ENCODE results near the gene KIAA1671. TPM values are rescaled to one million over a fixed set of nuclear protein-coding genes. Genes with fewer than 3 reads are reported as not detected.
"Not testable (repeated sequence)": the region's sequence is repeated elsewhere in the genome, so short reads cannot be mapped to it uniquely, and the experiment has no call there.

KIAA1671 gene
- total RNA-seq = 100 to 1,000 TPM in 3 of 4 donors, 10 to 100 TPM in 1; 83.1 to 162 (median 105) TPM

DNA sequence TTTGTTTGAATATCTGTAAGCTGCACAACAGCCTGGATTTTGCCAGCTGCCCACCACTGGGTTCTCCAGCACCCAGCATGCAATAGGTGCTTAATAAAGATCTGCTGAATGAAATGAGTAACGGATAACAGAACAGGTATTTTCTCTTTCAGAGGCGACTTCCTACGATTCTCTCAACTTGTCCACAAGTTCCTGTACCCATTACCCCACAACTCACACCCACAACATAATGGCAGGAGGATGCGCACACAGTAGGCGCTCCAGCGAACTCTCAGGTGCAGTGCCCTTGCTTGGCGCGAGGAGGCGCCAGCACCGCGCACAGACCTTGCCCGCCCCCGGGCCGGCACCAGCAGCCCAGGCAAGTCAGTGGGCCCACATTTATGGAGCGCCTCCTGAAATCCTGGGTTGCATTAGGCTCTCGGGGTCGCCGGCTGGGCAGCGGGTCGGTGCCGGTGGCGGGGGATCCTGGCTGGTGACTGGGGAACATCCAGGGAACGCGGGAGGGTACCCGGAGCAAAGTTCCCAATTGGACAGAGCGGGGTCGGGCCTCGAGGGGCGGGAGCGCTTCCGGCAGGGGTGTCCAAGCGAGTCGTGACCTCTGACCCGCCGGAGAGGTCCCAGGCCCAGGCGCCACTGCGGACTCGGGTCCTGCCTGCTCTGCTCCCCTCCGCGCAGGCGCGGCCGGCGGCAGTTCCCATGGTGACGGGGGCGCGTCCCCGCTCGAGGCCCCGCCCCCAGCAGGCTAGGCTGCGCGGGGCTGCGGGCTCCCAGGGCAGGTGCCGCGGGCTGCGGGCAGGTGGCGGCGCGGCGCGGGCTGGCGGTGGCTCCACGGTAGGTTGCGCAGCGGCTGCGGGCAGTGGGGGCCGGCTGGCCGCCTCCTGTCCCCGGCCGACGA is at the start of gene KIAA1671:
TSS of gene KIAA1671 (plus strand) at position 775 of the 895 bp plus-strand sequence. CDS start 75,284 bp downstream, outside the sequence.
- in situ Hi-C loops (cut with MboI; ENCODE audit: low pct_ligation_motif_present in 1 of 4, low pct_unique_long_range_greater_than_20kb in 1 of 4, low sequenced_read_pairs in 3 of 4) (loop anchor here in 1 of 4 donors (10.0 kb wide), 1 partner anchor 93 kb away; no protein-coding TSS in a partner anchor), intact Hi-C loops (cut with DNase I; ENCODE audit: low total_unique reads) (loop anchor here (2.0 kb wide), 1 partner anchor 97 kb away; no protein-coding TSS in a partner anchor)
- H3K4me3 ChIP-seq = peak within 1 kb of the TSS; percentile 55 to 69 (median 66)
- DNase-seq = peak; percentile 91
- H3K9me3 ChIP-seq = no peaks in the 10 kb centered on the region
- H3K27ac ChIP-seq = peak within 1 kb of the TSS; percentile 84 to 92 (median 90)
- H3K36me3 ChIP-seq = no peaks in the 10 kb centered on the region
- H3K4me1 ChIP-seq = peaks cover 0 to 26% (median 20%) of the 10 kb centered on the region in 4 donors
- WGBS, 2 donors (ENCODE audit: low coverage in 1 of 2) = 0 to 3% methylated on average over 3 to 65 of the region's 71 CpGs
- TF ChIP-seq, protein P1, sequence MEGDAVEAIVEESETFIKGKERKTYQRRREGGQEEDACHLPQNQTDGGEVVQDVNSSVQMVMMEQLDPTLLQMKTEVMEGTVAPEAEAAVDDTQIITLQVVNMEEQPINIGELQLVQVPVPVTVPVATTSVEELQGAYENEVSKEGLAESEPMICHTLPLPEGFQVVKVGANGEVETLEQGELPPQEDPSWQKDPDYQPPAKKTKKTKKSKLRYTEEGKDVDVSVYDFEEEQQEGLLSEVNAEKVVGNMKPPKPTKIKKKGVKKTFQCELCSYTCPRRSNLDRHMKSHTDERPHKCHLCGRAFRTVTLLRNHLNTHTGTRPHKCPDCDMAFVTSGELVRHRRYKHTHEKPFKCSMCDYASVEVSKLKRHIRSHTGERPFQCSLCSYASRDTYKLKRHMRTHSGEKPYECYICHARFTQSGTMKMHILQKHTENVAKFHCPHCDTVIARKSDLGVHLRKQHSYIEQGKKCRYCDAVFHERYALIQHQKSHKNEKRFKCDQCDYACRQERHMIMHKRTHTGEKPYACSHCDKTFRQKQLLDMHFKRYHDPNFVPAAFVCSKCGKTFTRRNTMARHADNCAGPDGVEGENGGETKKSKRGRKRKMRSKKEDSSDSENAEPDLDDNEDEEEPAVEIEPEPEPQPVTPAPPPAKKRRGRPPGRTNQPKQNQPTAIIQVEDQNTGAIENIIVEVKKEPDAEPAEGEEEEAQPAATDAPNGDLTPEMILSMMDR (IDR thresholded peaks at IDR 0.05) = peak; percentile 97 to 99 (median 98)
- peak; percentile 4 to 78 (median 74) for TF ChIP-seq POLR2AphosphoS5 (IDR thresholded peaks at IDR 0.05)
- no peak for TF ChIP-seq EP300 (IDR thresholded peaks at IDR 0.05; ENCODE audit: low read depth)
- TF ChIP-seq POLR2A (IDR thresholded peaks at IDR 0.05) = no peak
- peaks cover 8% of the 10 kb centered on the region for H3K27me3 ChIP-seq

DNA sequence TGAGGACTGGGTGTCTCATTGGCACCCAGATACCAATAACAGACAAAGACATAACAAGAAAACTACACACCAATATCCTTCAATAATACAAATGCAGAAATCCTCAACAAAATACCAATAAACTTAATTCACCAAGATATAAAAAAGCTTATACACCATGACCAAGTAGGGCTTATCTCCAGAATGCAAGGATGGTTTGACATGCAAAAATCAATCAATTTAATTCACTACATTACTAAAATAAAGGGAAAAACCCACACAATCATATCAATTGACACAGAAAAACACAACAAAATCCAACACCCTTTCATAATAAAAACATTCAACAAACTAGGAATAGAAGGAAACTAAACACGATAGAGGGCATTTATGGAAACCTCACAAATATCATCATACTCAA is 46.6 kb upstream of the KIAA1671 start:
- Histone ChIP-seq H3K9me3 (peaks cover 12 to 13% of the 10 kb centered on the region in 2 donors), H3K27ac (no peak overlapping the region), H3K4me3 (no peak overlapping the region), H3K36me3 (peaks cover 0 to 8% (median 0%) of the 10 kb centered on the region in 4 donors), H3K27me3 (no peaks in the 10 kb centered on the region), H3K4me1 (peaks cover 0 to 5% (median 0%) of the 10 kb centered on the region in 4 donors)
- WGBS, 2 donors (ENCODE audit: low coverage in 1 of 2) = 80 to 95% methylated on average over 1 of the region's 1 CpG
- DNase-seq = no peak
- TF ChIP-seq POLR2AphosphoS5 (IDR thresholded peaks at IDR 0.05) = no peak
- TF ChIP-seq POLR2A (IDR thresholded peaks at IDR 0.05) = no peak
- no peak for TF ChIP-seq EP300 (IDR thresholded peaks at IDR 0.05; ENCODE audit: low read depth)
- TF ChIP-seq, protein P1 (IDR thresholded peaks at IDR 0.05) = no peak
- in situ Hi-C loops (cut with MboI; ENCODE audit: low pct_ligation_motif_present in 1 of 4, low pct_unique_long_range_greater_than_20kb in 1 of 4, low sequenced_read_pairs in 3 of 4) = no loop called here
- intact Hi-C loops (cut with DNase I; ENCODE audit: low total_unique reads) = no loop called here

DNA sequence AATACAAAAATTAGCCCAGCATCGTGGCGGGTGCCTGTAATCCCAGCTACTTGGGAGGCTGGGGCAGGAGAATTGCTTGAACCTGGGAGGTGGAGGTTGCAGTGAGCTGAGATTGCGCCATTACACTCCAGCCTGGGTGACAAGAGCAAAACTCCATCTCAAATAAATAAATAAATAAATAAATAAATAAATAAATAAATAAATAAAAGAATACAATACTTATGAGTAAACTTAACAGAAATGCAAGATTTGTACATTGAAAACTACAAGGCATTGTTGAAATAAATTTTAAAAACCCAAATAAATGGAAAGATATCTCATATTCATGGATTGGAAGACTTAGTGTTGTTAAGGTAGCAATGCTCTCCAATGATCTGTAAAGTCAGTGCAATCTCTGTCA is 45.4 kb upstream of the KIAA1671 start:
- H3K4me1 ChIP-seq; H3K27me3 ChIP-seq; H3K27ac ChIP-seq; in situ Hi-C loops (cut with MboI; ENCODE audit: low pct_ligation_motif_present in 1 of 4, low pct_unique_long_range_greater_than_20kb in 1 of 4, low sequenced_read_pairs in 3 of 4); H3K36me3 ChIP-seq; H3K4me3 ChIP-seq; DNase-seq; intact Hi-C loops (cut with DNase I; ENCODE audit: low total_unique reads): not testable (repeated sequence)
- 100% methylated on average over 3 of the region's 3 CpGs for WGBS, 2 donors (ENCODE audit: low coverage in 1 of 2)
- peaks cover 12 to 13% of the 10 kb centered on the region in 2 donors for H3K9me3 ChIP-seq

DNA sequence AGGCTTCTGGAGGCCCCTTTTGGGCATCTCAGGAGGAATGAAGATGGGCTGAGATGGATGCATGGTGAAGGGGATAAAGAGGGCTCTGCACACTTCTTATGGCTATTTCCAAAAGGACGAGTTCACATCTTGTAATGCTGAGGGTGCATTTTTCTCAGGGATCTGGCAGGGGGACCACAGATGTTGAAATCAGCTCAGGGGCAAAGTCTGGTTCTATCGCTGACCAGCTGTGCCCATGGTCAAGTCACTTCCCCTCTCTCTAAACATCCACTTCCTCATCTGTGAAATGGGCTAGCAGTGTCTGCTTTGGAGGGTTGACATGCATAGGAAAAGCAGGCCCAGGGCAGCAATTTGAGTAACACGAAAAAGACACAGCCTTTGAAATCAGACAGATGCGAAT is 32.5 kb upstream of the KIAA1671 start:
- H3K4me3 ChIP-seq = no peak overlapping the region
- WGBS, 2 donors (ENCODE audit: low coverage in 1 of 2) = 76% methylated on average over 4 of the region's 4 CpGs; no CpG with 5 or more reads in 1 of the 2 donors
- H3K9me3 ChIP-seq = no peaks in the 10 kb centered on the region
- no peaks in the 10 kb centered on the region for H3K27me3 ChIP-seq
- H3K36me3 ChIP-seq = no peaks in the 10 kb centered on the region
- TF ChIP-seq EP300 (IDR thresholded peaks at IDR 0.05; ENCODE audit: low read depth) (no peak), POLR2AphosphoS5 (IDR thresholded peaks at IDR 0.05) (no peak), POLR2A (IDR thresholded peaks at IDR 0.05) (no peak)
- TF ChIP-seq, protein P1 (IDR thresholded peaks at IDR 0.05) = no peak
- in situ Hi-C loops (cut with MboI; ENCODE audit: low pct_ligation_motif_present in 1 of 4, low pct_unique_long_range_greater_than_20kb in 1 of 4, low sequenced_read_pairs in 3 of 4) (no loop called here), intact Hi-C loops (cut with DNase I; ENCODE audit: low total_unique reads) (no loop called here)
- no peak for DNase-seq
- H3K27ac ChIP-seq = no peak overlapping the region
- H3K4me1 ChIP-seq = no peaks in the 10 kb centered on the region

Measured in transverse colon (tissue), 4 donors.